ENCODE results near the gene PSD4.

GRCh38 chr2:113242327-113242726 is 68.6 kb downstream of the PSD4 start:
- TF ChIP-seq, protein P1, sequence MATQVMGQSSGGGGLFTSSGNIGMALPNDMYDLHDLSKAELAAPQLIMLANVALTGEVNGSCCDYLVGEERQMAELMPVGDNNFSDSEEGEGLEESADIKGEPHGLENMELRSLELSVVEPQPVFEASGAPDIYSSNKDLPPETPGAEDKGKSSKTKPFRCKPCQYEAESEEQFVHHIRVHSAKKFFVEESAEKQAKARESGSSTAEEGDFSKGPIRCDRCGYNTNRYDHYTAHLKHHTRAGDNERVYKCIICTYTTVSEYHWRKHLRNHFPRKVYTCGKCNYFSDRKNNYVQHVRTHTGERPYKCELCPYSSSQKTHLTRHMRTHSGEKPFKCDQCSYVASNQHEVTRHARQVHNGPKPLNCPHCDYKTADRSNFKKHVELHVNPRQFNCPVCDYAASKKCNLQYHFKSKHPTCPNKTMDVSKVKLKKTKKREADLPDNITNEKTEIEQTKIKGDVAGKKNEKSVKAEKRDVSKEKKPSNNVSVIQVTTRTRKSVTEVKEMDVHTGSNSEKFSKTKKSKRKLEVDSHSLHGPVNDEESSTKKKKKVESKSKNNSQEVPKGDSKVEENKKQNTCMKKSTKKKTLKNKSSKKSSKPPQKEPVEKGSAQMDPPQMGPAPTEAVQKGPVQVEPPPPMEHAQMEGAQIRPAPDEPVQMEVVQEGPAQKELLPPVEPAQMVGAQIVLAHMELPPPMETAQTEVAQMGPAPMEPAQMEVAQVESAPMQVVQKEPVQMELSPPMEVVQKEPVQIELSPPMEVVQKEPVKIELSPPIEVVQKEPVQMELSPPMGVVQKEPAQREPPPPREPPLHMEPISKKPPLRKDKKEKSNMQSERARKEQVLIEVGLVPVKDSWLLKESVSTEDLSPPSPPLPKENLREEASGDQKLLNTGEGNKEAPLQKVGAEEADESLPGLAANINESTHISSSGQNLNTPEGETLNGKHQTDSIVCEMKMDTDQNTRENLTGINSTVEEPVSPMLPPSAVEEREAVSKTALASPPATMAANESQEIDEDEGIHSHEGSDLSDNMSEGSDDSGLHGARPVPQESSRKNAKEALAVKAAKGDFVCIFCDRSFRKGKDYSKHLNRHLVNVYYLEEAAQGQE (IDR thresholded peaks at IDR 0.05; ENCODE audit: insufficient read depth in 1 of 2, low read depth in 2 of 2, low read length in 2 of 2), result no peak
- TF ChIP-seq POLR2AphosphoS5 (IDR thresholded peaks at IDR 0.05; ENCODE audit: low read depth, low read length) (no peak), TAF1 (IDR thresholded peaks at IDR 0.05; ENCODE audit: borderline replicate concordance, insufficient read depth, low read length) (no peak), SIN3A (IDR thresholded peaks at IDR 0.05; ENCODE audit: borderline replicate concordance, insufficient read depth, low read length) (no peak)
